Cardiac muscle cell (in vitro differentiated cells and primary cell): ENCODE data around the gene ZNF503. TPM values are rescaled to one million over a fixed set of nuclear protein-coding genes. Genes with fewer than 3 reads are reported as not detected.

ENCODE experiments used
- DNase-seq, 2 donors: peaks; one replicate each; pipeline versions ENCODE4 v3.0.0 to v3.0.0-alpha.2; 2010 to 2017; ENCODE audit warnings: low read depth in 1 of 2, low spot score in 1 of 2
- H3K27ac ChIP-seq: fragments of 200-600 bp; sonication (generic); 2 replicates; pipeline ENCODE4 v1.5.1; 2016
- H3K27me3 ChIP-seq: fragments of 200-600 bp; sonication (generic); 2 replicates; pipeline ENCODE4 v1.6.0; 2016; ENCODE audit warnings: control low read depth
- H3K36me3 ChIP-seq: fragments of 200-600 bp; sonication (generic); 2 replicates; pipeline ENCODE4 v1.5.1; 2016; ENCODE audit warnings: control low read depth
- H3K4me1 ChIP-seq: fragments of 200-600 bp; sonication (generic); 2 replicates; pipeline ENCODE4 v1.8.1; 2017; ENCODE audit warnings: low read depth, mild to moderate bottlenecking, mixed run types
- H3K4me3 ChIP-seq: fragments of 200-600 bp; sonication (generic); 2 replicates; pipeline ENCODE4 v1.5.1; 2016; ENCODE audit warnings: mild to moderate bottlenecking
- H3K9me3 ChIP-seq: fragments of 200-600 bp; sonication (generic); 2 replicates; pipeline ENCODE4 v1.5.1; 2017; ENCODE audit warnings: low read depth, mild to moderate bottlenecking, control low read depth
- CTCF ChIP-seq: IDR thresholded peaks from 2 replicates; pipeline ENCODE4 v1.5.1; 2012; ENCODE audit warnings: low read depth, mild to moderate bottlenecking, low read length
- polyA plus RNA-seq: library from polyadenylated mRNA; unstranded; fragments of >200 nt; fragmentation: Nextera tagmentation; extraction: Ambion mirVana; gene quantifications from 2 replicates; pipeline ENCODE4 v1.2.1, GENCODE V29; 2016
- total RNA-seq: library from RNA; depleted of rRNA; stranded (reverse); fragments of >200 nt; gene quantifications from 2 replicates; pipeline ENCODE4 v1.2.3, GENCODE V29; 2016

The ZNF503 gene
- total and polyA plus RNA-seq, 2 experiments from 2014 or later, result 41.8 to 110 TPM

- Histone ChIP-seq H3K4me1 (peaks cover 16% of the 10 kb centered on the region), H3K27ac (no peak overlapping the region), H3K4me3 (no peak overlapping the region), H3K9me3 (no peaks in the 10 kb centered on the region), H3K27me3 (peaks cover 3% of the 10 kb centered on the region), H3K36me3 (no peaks in the 10 kb centered on the region)
- no peak for DNase-seq
- no peak for TF ChIP-seq CTCF
These were observed 25.3 kb upstream of the ZNF503 start for GRCh38 chr10:75426880-75427279.

DNA sequence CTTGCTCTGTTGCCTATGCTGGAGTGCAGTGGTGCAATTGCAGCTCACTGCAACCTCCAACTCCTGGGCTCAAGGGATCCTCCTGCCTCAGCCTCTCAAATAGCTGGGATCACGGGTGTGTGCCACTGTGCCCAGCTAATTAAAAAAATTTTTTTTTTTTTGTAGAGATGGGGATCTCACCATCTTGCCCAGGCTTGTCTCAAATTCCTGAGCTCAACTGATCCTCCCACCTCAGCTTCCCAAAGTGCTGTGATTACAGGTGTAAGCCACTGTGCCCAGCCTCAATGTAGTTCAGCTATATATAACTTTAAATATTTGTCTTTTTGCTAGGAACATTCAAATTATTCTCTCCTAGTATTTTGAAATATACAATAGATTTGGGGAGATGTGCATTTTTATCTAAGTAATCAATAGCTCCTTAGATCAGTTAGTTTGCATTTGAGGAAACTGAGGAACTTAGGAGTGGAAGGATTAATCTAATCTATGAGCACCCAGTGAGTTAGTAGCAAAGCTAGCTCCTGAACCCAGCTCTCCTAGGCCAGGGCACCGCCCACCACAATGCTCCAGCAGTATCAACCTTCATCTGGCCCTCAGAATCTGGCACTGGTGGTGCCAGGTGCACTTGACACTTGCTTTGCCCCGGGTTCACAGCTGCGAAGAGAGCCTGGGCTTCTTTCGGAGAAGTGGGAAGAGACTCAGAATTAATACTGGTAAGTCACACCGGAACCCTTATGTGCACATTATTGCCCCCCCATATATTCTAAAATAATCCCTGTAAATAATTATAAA, 23.9 kb upstream of the ZNF503 start:
- H3K4me1 ChIP-seq, result peaks cover 9% of the 10 kb centered on the region
- no peak overlapping the region for H3K4me3 ChIP-seq
- TF ChIP-seq CTCF, result no peak
- DNase-seq, result no peak
- H3K36me3 ChIP-seq, result no peaks in the 10 kb centered on the region
- H3K27ac ChIP-seq, result no peak overlapping the region
- peaks cover 1% of the 10 kb centered on the region for H3K27me3 ChIP-seq
- H3K9me3 ChIP-seq, result no peaks in the 10 kb centered on the region

DNA sequence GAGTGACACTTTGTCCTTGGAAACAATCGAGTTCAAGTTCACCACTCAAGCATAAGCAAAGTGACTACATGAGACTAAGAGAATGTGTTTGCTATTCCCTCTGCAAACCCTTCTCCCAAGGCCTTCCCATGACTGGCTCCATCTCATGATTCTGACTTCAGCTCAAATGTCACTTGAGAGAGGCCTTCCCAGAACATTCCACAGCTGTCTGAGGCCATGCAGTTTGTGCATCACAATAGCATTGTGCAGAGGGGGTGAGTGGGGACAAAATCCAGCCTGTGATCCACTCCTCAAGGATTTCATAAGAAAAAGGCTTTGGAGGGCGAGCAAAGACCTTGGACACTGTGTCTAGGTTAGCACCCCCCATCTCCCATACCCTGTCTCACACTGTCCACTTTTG, 23.0 kb upstream of the ZNF503 start:
- no peak for TF ChIP-seq CTCF
- DNase-seq, result no peak
- H3K36me3 ChIP-seq, result no peaks in the 10 kb centered on the region
- H3K4me1 ChIP-seq, result no peaks in the 10 kb centered on the region
- no peak overlapping the region for H3K27ac ChIP-seq
- H3K9me3 ChIP-seq, result no peaks in the 10 kb centered on the region
- no peak overlapping the region for H3K4me3 ChIP-seq
- peaks cover 11% of the 10 kb centered on the region for H3K27me3 ChIP-seq

- H3K9me3 ChIP-seq, result no peaks in the 10 kb centered on the region
- no peaks in the 10 kb centered on the region for H3K4me1 ChIP-seq
- no peak overlapping the region for H3K4me3 ChIP-seq
- TF ChIP-seq CTCF, result no peak
- no peak overlapping the region for H3K27ac ChIP-seq
- H3K27me3 ChIP-seq, result peaks cover 27% of the 10 kb centered on the region
- H3K36me3 ChIP-seq, result no peaks in the 10 kb centered on the region
- no peak for DNase-seq
These were observed 21.3 kb upstream of the ZNF503 start for GRCh38 chr10:75422913-75423312.

DNA sequence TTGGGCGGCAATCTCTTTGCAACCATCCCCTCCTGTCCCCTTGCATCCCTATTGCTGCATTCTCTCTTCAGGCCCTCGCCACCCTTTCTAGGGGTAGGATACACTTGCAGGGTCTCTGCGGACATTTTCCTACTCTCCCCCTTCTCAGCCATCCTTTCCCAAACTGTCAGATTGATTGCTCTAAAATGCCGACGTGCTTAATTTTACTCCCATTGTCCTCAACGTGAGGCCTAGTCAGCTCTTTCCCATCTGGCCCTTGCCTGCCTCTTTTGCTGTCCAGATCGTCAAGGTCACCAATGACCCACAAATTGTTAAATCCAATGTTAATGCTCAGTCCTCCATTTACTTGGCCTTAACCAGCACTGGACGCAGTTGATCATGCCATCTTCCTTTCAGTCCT, 17.1 kb upstream of the ZNF503 start:
- no peak for DNase-seq
- Histone ChIP-seq H3K36me3 (no peaks in the 10 kb centered on the region), H3K4me1 (no peaks in the 10 kb centered on the region), H3K27ac (no peak overlapping the region), H3K27me3 (peaks cover 64% of the 10 kb centered on the region), H3K9me3 (no peaks in the 10 kb centered on the region), H3K4me3 (no peak overlapping the region)
- no peak for TF ChIP-seq CTCF

GRCh38 chr10:75418293-75418692, 16.7 kb upstream of the ZNF503 start:
- TF ChIP-seq CTCF, result no peak
- DNase-seq, result no peak
- Histone ChIP-seq H3K27me3 (peaks cover 67% of the 10 kb centered on the region), H3K27ac (no peak overlapping the region), H3K4me1 (no peaks in the 10 kb centered on the region), H3K9me3 (no peaks in the 10 kb centered on the region), H3K36me3 (no peaks in the 10 kb centered on the region), H3K4me3 (no peak overlapping the region)
